ENCODE measurements around the gene ARL8A.
"Not testable (repeated sequence)": the region's sequence is repeated elsewhere in the genome, so short reads cannot be mapped to it uniquely, and the experiment has no call there.

The ARL8A gene

DNA sequence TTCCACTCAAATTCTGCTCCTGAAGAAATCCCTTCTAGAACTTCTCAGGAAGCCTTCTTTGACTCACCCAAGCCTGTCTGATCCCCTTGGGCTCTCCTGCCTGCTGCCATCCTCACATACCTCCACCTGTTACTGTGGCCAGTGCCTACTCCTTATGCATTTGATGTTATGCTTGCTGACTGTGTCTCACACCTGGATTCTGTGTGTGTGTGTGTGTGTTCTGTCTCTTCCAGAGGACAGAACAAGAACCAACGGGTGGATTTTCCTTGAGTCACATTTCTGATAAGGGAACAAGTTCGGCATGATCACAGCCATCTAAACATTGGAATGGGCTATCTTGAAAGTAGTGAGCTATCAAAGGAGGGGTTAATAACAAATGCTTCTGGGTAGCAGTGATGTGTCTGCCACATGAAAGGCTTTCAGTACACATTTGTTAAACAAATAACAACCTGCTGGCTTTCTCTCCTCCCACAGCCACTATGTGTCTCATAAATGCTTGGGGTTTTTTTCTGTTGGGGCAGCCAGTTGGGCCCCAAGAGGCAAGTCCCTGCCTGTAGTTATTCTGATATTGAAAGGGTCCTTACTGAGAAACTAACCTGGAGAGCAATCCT is 30.7 kb downstream of the ARL8A start:
- DNase-seq (ENCODE audit: low read depth in 2 of 2): no peak

GRCh38 chr1:202112859-202113689 is 31.5 kb downstream of the ARL8A start:
- no peak for DNase-seq (ENCODE audit: low read depth in 2 of 2)

DNA sequence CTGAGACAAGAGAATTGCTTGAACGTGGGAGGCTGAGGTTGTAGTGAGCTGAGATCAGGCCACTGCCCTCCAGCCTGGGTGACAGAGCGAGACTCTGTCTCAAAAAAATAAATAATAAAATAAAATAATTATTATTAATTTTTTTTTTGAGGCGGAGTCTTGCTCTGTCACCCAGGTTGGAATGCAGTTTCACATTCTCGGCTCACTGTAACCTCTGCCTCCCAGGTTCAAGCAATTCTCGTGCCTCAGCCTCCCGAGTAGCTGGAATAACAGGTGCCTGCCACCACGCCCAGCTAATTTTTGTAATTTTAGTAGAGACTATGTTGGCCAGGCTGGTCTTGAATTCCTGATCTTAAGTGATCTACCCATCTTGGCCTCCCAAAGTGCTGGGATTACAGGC is 32.9 kb downstream of the ARL8A start:
- not testable (repeated sequence) for DNase-seq (ENCODE audit: low read depth in 2 of 2)

- DNase-seq (ENCODE audit: low read depth in 2 of 2): no peak
Observed at GRCh38 chr1:202110977-202111376, 33.6 kb downstream of the ARL8A start.

DNA sequence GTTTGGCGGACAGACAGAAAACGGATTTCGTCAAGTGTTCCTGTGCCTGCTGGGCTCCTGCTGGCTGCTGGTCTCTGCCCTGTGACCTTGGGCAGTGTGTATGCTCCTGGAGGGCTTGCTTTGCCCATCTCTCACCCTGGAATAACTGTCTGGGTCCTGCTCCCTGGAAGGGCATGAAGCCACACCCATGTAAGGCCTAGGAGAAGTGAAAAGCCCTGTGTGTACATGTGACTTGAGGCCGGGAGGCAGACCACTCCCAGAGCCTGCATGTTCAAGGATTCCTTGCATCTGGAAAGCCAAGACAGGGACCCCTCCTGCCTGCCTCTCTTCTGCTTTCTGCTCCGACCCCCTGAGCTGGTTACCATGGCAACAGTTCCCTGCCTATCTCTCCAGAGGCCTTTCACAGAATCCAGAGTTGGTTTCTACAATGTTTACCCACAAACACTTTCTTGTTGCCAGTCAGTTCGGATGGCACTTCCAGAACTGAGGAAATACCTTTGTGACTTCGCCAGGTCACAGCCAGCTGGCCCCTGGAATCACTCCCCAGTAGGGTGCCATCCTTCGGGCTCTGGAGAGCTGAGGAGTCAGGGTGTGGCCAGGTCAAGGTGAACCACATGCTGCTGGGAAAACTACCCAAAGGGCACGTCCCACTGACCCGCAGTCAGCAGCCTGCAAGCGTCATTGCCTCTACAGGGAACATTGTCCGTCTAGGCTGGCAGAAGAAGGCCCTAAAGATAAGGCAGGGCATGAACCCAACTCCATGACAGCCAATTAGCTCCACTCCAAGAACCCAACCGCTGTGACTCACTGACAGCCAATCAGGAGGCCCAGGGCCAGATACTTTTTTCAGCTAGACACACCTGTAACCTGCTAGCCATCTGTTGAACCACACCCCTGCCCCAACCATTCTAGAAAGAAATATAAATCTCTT is 36.5 kb downstream of the ARL8A start:
- no peak for DNase-seq (ENCODE audit: low read depth in 2 of 2)

DNA sequence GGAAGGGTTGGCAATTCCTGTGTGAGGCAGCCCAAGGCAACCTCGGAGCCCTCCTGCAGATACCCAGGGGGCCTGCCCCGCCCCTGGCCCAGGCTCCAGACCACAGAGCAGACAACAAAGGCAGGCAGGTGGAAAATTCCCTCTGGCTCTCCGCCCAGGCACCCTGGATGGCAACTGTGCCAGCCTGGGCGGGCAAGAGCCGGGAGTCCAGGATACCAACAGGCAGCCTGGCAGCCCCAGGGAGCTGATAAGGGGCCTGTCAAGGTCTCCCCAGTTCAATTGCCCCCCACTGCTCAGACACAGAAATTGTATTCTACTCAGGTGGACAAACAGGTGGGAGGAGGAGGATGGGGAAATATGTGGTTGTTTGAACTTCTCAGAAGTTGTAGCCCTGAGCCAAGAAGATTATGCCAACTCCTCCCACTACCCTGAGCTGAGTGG is 37.2 kb downstream of the ARL8A start:
- DNase-seq (ENCODE audit: low read depth in 2 of 2): no peak

DNA sequence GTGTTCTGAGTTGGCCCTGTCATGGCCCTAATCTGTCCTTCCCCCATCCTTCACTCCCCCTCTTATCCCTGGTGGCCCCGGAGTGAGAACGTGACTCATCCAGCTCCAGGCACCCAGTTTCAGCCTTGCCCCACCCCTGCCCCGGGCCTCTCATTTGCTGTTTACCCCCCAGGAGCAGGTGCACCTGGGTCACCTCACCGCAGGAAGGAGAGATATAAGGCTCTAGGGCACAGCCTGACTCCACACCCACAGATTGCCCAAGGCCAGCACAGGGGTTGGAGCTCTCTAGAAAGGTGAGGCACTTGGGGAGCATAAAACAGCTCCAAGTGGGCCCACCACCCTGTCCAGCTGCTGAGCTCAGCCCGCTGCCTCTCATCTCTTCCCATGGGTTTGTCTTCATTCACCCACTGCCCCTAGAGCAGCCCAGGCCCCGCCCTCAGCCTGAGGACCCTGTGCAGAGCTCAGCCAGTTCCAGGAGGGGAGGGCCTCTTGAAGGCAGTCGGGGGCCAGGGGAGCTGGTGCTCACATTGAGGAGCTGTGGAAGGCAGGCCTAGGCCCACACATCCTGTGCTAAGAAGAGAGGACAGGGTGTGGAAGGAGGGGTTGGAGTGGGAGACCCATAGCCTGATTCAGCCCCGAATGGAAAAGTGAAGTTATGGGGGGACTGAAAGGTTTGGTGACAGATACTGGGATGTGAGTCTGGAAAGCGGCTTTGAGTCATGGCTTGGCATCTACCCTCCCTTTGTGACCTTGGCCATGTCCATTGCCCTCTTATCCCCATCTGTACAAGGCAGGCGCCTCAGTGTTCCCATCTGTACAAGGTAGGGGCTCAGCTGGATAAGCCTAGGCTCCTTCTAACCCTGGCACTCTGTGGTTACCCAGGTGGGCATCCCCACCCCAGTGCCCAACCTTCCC is 37.9 kb downstream of the ARL8A start:
- DNase-seq (ENCODE audit: low read depth in 2 of 2): no peak

DNA sequence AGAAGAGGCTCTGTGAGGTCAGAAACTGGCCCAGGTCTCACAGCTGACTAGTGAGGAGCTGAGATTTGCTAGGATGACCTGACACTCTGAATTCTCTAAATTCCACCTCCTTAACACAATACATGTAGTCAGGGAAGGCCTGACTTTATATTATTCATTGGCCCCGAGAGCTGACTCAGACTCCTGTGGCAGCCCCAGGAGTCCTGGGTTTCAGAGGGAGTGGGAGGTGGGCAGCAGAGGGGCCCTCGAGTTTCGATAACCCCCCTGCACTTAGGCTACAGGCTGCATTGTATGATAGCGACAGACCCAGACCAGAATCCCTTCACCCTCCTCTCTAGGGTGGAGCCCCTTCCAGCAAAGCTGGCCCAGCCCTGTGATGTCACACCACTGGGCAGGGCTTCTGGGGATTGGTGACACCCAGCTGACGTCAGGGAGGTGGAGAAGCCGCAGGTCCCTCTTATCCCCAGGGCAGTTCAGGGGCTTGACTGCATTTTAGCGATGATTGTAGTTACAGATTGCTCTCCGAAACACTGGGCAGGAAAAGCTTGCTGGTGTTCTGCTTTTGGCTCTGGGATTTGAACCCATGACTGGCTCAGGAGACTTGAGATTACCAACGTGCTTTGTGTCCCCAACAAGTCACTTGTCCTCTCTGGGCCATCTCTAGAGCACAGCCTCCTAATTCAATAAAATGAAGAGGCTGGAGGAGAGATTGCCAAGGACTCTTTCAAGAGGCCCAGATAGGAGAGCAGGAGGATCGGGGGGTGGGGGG is 38.8 kb downstream of the ARL8A start:
- DNase-seq (ENCODE audit: low read depth in 2 of 2): no peak

- no peak for DNase-seq (ENCODE audit: low read depth in 2 of 2)
Observed at GRCh38 chr1:202104073-202104472, 40.5 kb downstream of the ARL8A start.

- no peak for DNase-seq (ENCODE audit: low read depth in 2 of 2)
Observed at GRCh38 chr1:202101184-202101583, 43.4 kb downstream of the ARL8A start.

DNA sequence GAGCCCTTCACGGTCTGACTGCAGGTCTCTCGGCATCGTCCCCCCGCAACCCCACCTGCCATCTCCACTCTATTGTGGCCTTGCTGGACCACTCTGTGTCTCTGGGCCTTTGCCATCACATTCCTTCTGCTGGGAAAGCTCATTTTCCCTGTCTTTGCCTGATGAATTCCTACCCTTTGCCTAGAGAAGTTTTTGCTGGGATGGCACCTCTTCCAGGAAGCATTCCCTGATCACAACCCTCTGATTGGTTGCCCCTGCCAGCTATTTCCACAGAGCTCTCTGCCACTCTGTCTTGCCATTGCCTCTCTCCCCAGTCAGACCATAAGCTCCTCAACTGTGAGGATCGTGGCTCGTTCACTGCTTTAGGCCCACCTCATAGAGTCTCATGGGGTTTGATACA is 50.7 kb downstream of the ARL8A start:
- no peak for DNase-seq (ENCODE audit: low read depth in 2 of 2)

GRCh38 chr1:202090994-202091393 is 53.5 kb downstream of the ARL8A start:
- no peak for DNase-seq (ENCODE audit: low read depth in 2 of 2)

- no peak for DNase-seq (ENCODE audit: low read depth in 2 of 2)
Observed at GRCh38 chr1:202088206-202088605, 56.3 kb downstream of the ARL8A start.

DNA sequence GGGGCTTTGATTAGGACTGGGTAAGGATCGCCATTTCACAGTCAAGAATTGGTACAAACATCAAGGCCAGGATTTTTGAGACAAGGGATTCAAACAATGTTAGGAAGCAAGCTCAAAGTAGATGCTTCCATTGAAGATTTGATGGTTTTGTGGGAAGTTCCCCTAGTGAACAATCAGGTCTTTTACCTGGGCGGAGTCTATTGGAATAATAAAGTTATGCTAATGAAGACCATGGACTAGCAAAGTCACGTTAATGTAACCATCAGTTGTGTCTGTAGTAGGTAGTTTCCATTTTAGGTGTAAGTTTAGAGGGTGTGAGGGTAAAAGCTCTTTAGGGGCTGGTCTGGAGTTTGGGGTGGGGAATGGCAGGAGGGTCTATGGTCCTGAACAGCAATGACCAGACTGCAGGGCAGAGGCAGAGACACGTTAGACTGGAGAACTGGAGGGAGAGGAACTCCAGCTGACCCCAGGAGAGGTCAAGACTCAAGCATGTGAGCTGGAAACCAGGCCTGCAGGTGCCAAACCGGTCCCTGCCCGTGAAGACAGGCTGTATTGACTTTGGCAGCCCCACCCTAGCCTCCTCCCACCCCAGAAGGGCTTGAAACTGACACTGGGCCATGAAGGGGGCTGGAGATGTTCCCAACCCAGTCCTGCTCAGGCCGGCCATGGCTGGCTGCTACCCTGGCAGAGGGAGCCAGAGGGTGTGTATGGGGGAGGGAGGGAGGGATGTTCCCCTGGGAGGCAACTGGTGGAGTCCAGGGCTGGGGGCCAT is 57.8 kb downstream of the ARL8A start:
- no peak for DNase-seq (ENCODE audit: low read depth in 2 of 2)

DNA sequence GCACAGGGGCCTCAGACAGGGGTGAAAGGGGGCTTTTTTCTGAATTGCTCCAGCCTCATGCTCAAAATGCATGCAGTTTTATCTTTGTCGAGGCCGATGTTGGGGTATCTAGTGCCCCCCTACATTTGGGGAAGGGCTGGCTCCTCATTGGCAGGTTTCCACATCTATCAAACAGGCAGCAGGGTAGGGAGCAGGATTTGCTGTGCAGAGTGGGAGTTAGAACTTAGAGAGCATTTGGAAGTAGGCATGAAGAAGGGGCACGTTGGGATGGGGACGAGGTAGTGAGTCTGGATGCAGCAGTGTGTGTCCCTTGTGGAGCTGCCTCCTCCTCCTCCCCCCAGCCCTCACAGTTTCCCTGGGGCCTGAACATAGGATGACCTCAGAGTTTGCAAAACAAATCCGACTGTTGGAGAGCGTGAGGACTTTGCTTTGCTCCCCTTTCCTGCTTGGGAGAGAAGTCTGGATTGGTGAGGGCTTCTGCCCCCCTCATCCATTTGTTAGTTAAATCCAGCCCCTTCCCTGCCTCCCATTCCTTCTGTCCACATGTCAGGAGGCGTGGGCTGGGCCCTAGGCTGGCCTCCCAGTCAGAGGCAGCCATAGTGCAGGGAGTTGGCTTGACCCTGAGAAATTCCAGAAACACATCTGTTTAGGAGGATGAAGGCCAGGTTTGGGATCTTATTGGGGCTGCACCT is 58.7 kb downstream of the ARL8A start:
- DNase-seq (ENCODE audit: low read depth in 2 of 2): no peak

DNA sequence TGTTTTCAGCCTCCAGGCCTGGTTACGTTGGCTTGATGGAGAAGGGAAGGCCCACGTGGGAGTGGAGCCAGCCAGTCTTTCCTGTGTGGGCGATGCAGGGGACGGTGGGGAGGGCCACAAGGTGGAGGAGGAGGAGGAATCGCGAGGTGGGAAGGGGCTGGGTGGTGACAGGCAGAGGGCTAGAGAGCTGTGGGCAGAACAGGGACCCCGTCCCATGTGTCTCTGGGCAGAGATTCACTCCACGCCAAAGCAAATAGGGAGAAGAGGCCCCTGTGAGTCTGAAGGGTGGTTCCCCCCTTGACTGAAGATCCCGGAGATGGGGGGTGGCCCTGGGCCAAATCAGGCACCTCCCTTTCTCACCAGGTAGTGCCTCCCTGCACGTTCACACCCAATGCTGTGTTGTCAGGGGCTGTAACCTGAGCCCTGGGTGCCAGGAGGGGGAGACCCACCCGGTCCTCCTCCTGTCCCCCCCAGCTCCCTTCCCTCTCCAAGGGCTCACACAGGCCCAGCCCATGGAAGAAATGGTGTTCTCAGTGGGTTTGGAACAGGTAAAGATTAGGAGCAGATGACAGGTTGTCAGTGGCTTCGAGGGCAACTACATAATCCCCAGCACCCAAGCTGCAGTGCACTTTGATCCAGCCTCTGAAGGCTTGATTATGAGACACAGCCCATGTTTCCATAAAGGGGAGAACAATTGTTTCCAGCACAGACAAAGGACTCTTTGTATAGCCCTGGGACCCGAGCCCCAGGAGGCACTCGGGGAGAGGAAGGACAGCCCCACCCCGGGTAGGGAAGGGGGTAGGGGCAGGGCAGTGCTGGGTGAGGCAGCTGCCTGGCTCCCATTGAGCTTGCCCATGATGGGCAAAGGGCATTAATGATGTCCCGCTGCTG is 59.5 kb downstream of the ARL8A start:
- no peak for DNase-seq (ENCODE audit: low read depth in 2 of 2)
